ENCODE data around the gene EXOC6.

- TF ChIP-seq CTCF (IDR thresholded peaks at IDR 0.05) (no peak), EZH2phosphoT487 (IDR thresholded peaks at IDR 0.05) (no peak), EZH2 (IDR thresholded peaks at IDR 0.05) (no peak)
Measured at GRCh38 chr10:92961638-92962037, 113.3 kb downstream of the EXOC6 start.
